Testis (tissue), 2 donors: ENCODE data around the gene L3MBTL3.

ENCODE experiments used
- POLR2A ChIP-seq: fragments of 450-650 bp; IDR thresholded peaks from one replicate; pipeline ENCODE4 v1.6.1; 2017; ENCODE audit warnings: antibody characterized with exemption, mild to moderate bottlenecking, moderate library complexity
- TF ChIP-seq, protein P1 (sequence below), 3 experiments: fragments of 450-650 bp in 2 of 3; fragments of 200-600 bp in 1 of 3; sonication (generic) in 1 of 3; IDR thresholded peaks; one replicate each; pipeline ENCODE4 v1.5.1; 2016 to 2019; ENCODE audit warnings: antibody characterized with exemption in 3 of 3, mild to moderate bottlenecking in 2 of 3, moderate library complexity in 1 of 3

DNA sequence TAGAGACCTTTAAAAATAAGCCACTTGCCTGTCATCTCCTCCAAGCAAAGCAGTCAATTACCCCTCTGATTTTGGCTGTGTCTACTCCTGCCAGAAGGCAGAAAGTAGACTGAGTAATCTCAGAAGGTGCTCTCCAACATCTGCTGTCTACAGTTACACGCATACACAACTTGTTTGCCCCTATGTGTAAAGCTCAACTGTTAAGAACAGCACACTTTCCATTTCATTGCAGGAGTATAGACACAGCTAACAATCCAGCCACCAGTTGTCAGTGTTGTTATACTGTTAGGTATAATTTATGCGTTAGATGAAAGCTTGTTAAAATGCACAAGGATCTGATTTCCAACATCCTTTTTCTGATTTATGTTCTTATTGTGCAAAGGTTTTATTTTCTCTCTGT, 116.2 kb downstream of the L3MBTL3 start:
- TF ChIP-seq, protein P1, sequence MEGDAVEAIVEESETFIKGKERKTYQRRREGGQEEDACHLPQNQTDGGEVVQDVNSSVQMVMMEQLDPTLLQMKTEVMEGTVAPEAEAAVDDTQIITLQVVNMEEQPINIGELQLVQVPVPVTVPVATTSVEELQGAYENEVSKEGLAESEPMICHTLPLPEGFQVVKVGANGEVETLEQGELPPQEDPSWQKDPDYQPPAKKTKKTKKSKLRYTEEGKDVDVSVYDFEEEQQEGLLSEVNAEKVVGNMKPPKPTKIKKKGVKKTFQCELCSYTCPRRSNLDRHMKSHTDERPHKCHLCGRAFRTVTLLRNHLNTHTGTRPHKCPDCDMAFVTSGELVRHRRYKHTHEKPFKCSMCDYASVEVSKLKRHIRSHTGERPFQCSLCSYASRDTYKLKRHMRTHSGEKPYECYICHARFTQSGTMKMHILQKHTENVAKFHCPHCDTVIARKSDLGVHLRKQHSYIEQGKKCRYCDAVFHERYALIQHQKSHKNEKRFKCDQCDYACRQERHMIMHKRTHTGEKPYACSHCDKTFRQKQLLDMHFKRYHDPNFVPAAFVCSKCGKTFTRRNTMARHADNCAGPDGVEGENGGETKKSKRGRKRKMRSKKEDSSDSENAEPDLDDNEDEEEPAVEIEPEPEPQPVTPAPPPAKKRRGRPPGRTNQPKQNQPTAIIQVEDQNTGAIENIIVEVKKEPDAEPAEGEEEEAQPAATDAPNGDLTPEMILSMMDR (IDR thresholded peaks at IDR 0.05) = no peak
- no peak for TF ChIP-seq POLR2A
